SU-DHL-6 (cell line): ENCODE measurements around the gene MYH13.

ENCODE experiments used
- H2AFZ ChIP-seq: fragments of 200-600 bp; sonication (generic); 2 replicates; pipeline ENCODE4 v1.6.1; 2014; ENCODE audit warnings: low read depth, mild to moderate bottlenecking, moderate library complexity, mixed read lengths, antibody characterized with exemption, low read length; ENCODE audit not compliant: severe bottlenecking
- H3F3A ChIP-seq: fragments of 200-600 bp; shearing (Covaris generic); 2 replicates; pipeline ENCODE4 v1.6.0; 2016; ENCODE audit warnings: antibody characterized with exemption, mild to moderate bottlenecking; ENCODE audit not compliant: insufficient read depth
- H3K27ac ChIP-seq: fragments of 200-600 bp; sonication (generic); 2 replicates; pipeline ENCODE4 v1.5.1; 2016; ENCODE audit warnings: low read depth, mild to moderate bottlenecking, low read length, moderate library complexity, mixed read lengths
- H3K27me3 ChIP-seq: fragments of 200-600 bp; sonication (generic), shearing (Covaris generic); 2 replicates; pipeline ENCODE4 v1.6.0; 2014; ENCODE audit warnings: mild to moderate bottlenecking, low read length
- H3K36me3 ChIP-seq: fragments of 200-600 bp; sonication (generic); 2 replicates; pipeline ENCODE4 v1.6.1; 2014; ENCODE audit warnings: mild to moderate bottlenecking, low read length, mixed read lengths
- H3K4me2 ChIP-seq: fragments of 300-600, 200-600 bp; shearing (Covaris generic), sonication (generic); 2 replicates; pipeline ENCODE4 v1.6.0; 2014; ENCODE audit warnings: low read length, low read depth, mild to moderate bottlenecking; ENCODE audit not compliant: poor library complexity, severe bottlenecking
- H3K4me3 ChIP-seq: fragments of 200-600 bp; sonication (generic); 2 replicates; pipeline ENCODE4 v1.5.1; 2014; ENCODE audit warnings: antibody characterized with exemption, low read length, mild to moderate bottlenecking, mixed read lengths; ENCODE audit not compliant: insufficient read depth, poor library complexity, severe bottlenecking
- H3K79me2 ChIP-seq: fragments of 200-600 bp; sonication (generic); 2 replicates; pipeline ENCODE4 v1.6.1; 2014; ENCODE audit warnings: mild to moderate bottlenecking, low read length, moderate library complexity; ENCODE audit not compliant: insufficient read depth
- H3K9ac ChIP-seq: fragments of 200-600 bp; sonication (generic); 2 replicates; pipeline ENCODE4 v1.7.0; 2014; ENCODE audit warnings: mild to moderate bottlenecking, low read length
- H3K9me2 ChIP-seq: fragments of 200-600 bp; sonication (generic); replicated peaks from 2 replicates; pipeline ENCODE4 v1.6.1; 2014; ENCODE audit warnings: low read length; ENCODE audit not compliant: insufficient read depth
- H3K9me3 ChIP-seq: fragments of 200-600 bp; sonication (generic); 2 replicates; pipeline ENCODE4 v1.6.1; 2014; ENCODE audit warnings: low read length, mixed read lengths; ENCODE audit not compliant: insufficient read depth
- H4K20me1 ChIP-seq: fragments of 200-600 bp; sonication (generic); 2 replicates; pipeline ENCODE4 v1.6.1; 2014; ENCODE audit warnings: low read depth, mild to moderate bottlenecking, antibody characterized with exemption, low read length, moderate library complexity, mixed read lengths
- EZH2phosphoT487 ChIP-seq: fragments of 200-600 bp; sonication (generic), shearing (Covaris generic); conservative IDR thresholded peaks from 2 replicates; pipeline ENCODE4 v1.6.1; 2018; ENCODE audit warnings: mild to moderate bottlenecking, antibody characterized with exemption, low read length, moderate library complexity, mixed read lengths
- TF ChIP-seq, protein P1 (sequence below): fragments of 200-600 bp; sonication (generic); IDR thresholded peaks from one replicate; pipeline ENCODE4 v1.5.1; 2017; ENCODE audit warnings: antibody characterized with exemption, mild to moderate bottlenecking, low read length, moderate library complexity; ENCODE audit not compliant: insufficient read depth, poor library complexity, severe bottlenecking

MYH13 gene

DNA sequence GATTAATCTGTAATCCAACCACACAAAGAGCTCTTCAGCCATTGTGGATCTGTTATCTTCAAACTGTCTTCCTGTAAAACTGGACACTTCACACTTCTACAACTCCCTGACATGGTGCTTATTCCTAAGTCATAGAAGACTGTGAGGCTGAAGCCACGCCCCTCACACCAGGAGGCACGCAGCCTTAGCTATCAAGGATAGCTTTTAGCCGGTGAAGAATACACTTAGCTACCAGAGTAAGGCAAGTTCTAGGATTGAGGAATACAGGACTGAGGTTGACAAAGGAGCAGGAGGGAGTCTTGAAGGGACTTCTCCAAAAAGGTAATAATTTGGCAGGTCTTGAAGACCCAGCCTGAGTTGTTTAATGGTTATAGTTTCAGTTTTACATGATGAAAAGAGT lies 94.6 kb downstream of the MYH13 start:
- Histone ChIP-seq H3K4me3 (no peak overlapping the region), H4K20me1 (no peaks in the 10 kb centered on the region), H3K27ac (no peak overlapping the region), H3K79me2 (no peaks in the 10 kb centered on the region), H3K9me3 (no peaks in the 10 kb centered on the region), H3K36me3 (no peaks in the 10 kb centered on the region), H3K9me2 (no peaks in the 10 kb centered on the region), H3F3A (no peaks in the 10 kb centered on the region), H2AFZ (no peak overlapping the region), H3K4me2 (peak overlapping the region; percentile 8), H3K9ac (no peak overlapping the region), H3K27me3 (no peaks in the 10 kb centered on the region)
- TF ChIP-seq EZH2phosphoT487, result no peak
- TF ChIP-seq, protein P1, sequence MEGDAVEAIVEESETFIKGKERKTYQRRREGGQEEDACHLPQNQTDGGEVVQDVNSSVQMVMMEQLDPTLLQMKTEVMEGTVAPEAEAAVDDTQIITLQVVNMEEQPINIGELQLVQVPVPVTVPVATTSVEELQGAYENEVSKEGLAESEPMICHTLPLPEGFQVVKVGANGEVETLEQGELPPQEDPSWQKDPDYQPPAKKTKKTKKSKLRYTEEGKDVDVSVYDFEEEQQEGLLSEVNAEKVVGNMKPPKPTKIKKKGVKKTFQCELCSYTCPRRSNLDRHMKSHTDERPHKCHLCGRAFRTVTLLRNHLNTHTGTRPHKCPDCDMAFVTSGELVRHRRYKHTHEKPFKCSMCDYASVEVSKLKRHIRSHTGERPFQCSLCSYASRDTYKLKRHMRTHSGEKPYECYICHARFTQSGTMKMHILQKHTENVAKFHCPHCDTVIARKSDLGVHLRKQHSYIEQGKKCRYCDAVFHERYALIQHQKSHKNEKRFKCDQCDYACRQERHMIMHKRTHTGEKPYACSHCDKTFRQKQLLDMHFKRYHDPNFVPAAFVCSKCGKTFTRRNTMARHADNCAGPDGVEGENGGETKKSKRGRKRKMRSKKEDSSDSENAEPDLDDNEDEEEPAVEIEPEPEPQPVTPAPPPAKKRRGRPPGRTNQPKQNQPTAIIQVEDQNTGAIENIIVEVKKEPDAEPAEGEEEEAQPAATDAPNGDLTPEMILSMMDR, result no peak

DNA sequence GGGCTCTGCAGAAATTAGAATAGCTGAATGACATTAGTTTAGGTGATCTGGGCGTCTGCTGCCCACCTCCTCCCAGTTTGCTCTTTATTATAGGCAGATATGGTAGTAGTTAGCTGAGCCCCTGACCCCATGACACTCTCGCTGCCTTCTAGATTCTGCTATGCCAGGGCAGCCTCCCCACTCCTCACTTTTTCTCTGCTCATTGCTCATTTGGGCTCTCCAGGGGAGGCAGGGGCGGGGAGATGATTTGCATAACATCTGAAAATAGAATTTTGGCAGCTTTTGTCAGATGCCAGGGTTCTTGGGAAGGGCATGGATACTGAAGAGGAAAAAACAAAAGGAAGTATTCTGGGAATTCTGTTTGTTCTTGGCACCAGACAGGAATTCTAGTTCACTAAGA lies 96.4 kb downstream of the MYH13 start:
- Histone ChIP-seq H3K4me3 (no peak overlapping the region), H3K9ac (no peak overlapping the region), H3K9me3 (no peaks in the 10 kb centered on the region), H3K36me3 (no peaks in the 10 kb centered on the region), H3F3A (no peaks in the 10 kb centered on the region), H4K20me1 (no peaks in the 10 kb centered on the region), H2AFZ (no peak overlapping the region), H3K79me2 (no peaks in the 10 kb centered on the region), H3K4me2 (no peak overlapping the region), H3K27ac (no peak overlapping the region), H3K9me2 (no peaks in the 10 kb centered on the region), H3K27me3 (no peaks in the 10 kb centered on the region)
- no peak for TF ChIP-seq EZH2phosphoT487
- TF ChIP-seq, protein P1, result no peak

DNA sequence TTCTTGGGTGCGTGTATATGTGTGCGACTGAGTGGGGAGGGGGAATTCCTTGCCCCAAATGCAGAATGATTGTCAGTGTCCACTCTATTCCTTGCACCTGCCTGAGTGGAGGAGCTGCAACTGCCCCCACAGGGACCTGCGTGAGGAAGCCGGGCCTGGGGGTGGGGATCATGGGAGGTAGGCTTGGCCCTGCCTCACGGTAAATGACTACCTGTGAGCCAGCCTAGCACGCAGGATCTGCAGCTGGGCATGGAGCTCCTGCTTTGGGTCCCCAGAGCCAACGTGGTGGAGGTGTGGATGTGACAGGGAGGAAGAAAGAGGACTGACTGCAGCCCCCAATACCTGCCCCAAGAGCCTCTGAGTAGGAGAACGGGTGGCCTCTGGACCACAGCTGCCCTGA lies 97.4 kb downstream of the MYH13 start:
- H3F3A ChIP-seq, result no peaks in the 10 kb centered on the region
- no peaks in the 10 kb centered on the region for H3K9me3 ChIP-seq
- no peak for TF ChIP-seq EZH2phosphoT487
- TF ChIP-seq, protein P1, result no peak
- no peaks in the 10 kb centered on the region for H3K27me3 ChIP-seq
- no peak overlapping the region for H2AFZ ChIP-seq
- H4K20me1 ChIP-seq, result no peaks in the 10 kb centered on the region
- no peaks in the 10 kb centered on the region for H3K79me2 ChIP-seq
- no peaks in the 10 kb centered on the region; the same call in 1 of the 2 replicates for H3K9me2 ChIP-seq
- H3K4me2 ChIP-seq, result no peak overlapping the region
- no peak overlapping the region for H3K9ac ChIP-seq
- H3K27ac ChIP-seq, result no peak overlapping the region
- no peaks in the 10 kb centered on the region for H3K36me3 ChIP-seq
- H3K4me3 ChIP-seq, result no peak overlapping the region

DNA sequence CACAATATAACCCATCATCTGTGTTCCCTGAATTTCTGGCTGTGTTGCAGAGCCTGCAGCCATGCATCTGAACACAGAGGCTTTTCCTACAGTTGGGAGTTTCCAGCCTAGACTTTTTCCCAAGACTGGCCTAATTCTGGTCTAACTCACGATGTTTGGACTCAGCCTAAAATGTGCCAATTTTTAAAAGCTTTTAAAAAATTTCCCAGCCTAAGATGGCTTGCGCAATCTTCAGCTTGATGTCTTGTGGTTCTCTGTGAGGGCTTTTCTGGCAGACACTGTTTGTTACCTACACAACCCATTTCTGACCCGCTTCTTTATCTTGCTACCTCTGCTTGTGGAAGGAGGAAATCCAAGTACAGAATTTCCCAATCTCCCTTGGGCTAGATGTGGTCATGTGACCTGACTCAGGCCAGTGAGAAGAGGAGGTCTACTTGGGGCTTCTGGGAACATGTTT lies 101.7 kb downstream of the MYH13 start:
- no peak overlapping the region for H3K4me3 ChIP-seq
- no peak overlapping the region for H3K9ac ChIP-seq
- no peaks in the 10 kb centered on the region for H4K20me1 ChIP-seq
- no peaks in the 10 kb centered on the region; the same call in 1 of the 2 replicates for H3K9me2 ChIP-seq
- H3K79me2 ChIP-seq, result no peaks in the 10 kb centered on the region
- H3K36me3 ChIP-seq, result no peaks in the 10 kb centered on the region
- no peak overlapping the region for H2AFZ ChIP-seq
- no peak overlapping the region for H3K27ac ChIP-seq
- no peaks in the 10 kb centered on the region for H3K27me3 ChIP-seq
- H3F3A ChIP-seq, result no peaks in the 10 kb centered on the region
- no peak for TF ChIP-seq EZH2phosphoT487
- TF ChIP-seq, protein P1, result no peak
- H3K4me2 ChIP-seq, result no peak overlapping the region
- no peaks in the 10 kb centered on the region for H3K9me3 ChIP-seq
